Uterus (tissue), 4 donors: Measurements from ENCODE around the gene GYG1. TPM values are rescaled to one million over a fixed set of nuclear protein-coding genes. Genes with fewer than 3 reads are reported as not detected.

Source experiments
- DNase-seq, 2 donors: peaks; one replicate each; pipeline ENCODE4 v3.0.0-alpha.2; 2019 to 2020
- H3K27ac ChIP-seq, 2 donors: fragments of 200-600 bp; sonication (generic); 1 replicate in 1 of 2; 2 replicates in 1 of 2; pipeline ENCODE4 v1.5.1; 2016 to 2018
- H3K27me3 ChIP-seq, 2 donors: fragments of 200-600 bp; sonication (generic); one replicate each; pipeline ENCODE4 v1.5.1; 2018 to 2019; ENCODE audit warnings: control low read depth in 1 of 2
- H3K36me3 ChIP-seq, 2 donors: fragments of 200-600 bp; sonication (generic); one replicate each; pipeline ENCODE4 v1.5.1; 2019; ENCODE audit warnings: control low read depth in 1 of 2
- H3K4me1 ChIP-seq, 2 donors: fragments of 200-600 bp; sonication (generic); one replicate each; pipeline ENCODE4 v1.5.1; 2018 to 2019; ENCODE audit warnings: control low read depth in 1 of 2
- H3K4me3 ChIP-seq, 2 donors: fragments of 200-600 bp; sonication (generic); 1 replicate in 1 of 2; 2 replicates in 1 of 2; pipeline ENCODE4 v1.5.1; 2018 to 2019; ENCODE audit warnings: mild to moderate bottlenecking in 1 of 2
- H3K9me3 ChIP-seq, 2 donors: fragments of 200-600 bp; sonication (generic); one replicate each; pipeline ENCODE4 v1.5.1; 2019; ENCODE audit warnings: control low read depth in 1 of 2
- POLR2A ChIP-seq, 2 donors: fragments of 450-650 bp; IDR thresholded peaks; one replicate each; pipeline ENCODE4 v1.6.1; 2016; ENCODE audit warnings: antibody characterized with exemption in 2 of 2, mild to moderate bottlenecking in 1 of 2, moderate library complexity in 1 of 2
- intact Hi-C: fragments of 100-400 bp; cut with DNase I; formaldehyde crosslinking; loops from one replicate; pipeline ENCODE4 v1.15.1; 2023; ENCODE audit warnings: low total_unique reads
- total RNA-seq, 4 donors: library from RNA; depleted of rRNA in 3 of 4; stranded (reverse); fragments of >200 nt in 3 of 4; gene quantifications; one replicate each; pipeline versions ENCODE4 v1.1.0 to v1.2.4, GENCODE V29; 2014 to 2023
- TF ChIP-seq, protein P1 (sequence below), 4 experiments: fragments of 200-600 bp in 2 of 4; fragments of 450-650 bp in 2 of 4; sonication (generic) in 2 of 4; IDR thresholded peaks; one replicate each; pipeline ENCODE4 v1.5.1; 2016 to 2019; ENCODE audit warnings: antibody characterized with exemption in 4 of 4, mild to moderate bottlenecking in 2 of 4, moderate library complexity in 1 of 4
- donor health status: DM: yes; HTN: yes; CAD: no.

Gene GYG1
- total RNA-seq, 4 donors from 2014 or later = 37.4 to 122 (median 64.2) TPM

DNA sequence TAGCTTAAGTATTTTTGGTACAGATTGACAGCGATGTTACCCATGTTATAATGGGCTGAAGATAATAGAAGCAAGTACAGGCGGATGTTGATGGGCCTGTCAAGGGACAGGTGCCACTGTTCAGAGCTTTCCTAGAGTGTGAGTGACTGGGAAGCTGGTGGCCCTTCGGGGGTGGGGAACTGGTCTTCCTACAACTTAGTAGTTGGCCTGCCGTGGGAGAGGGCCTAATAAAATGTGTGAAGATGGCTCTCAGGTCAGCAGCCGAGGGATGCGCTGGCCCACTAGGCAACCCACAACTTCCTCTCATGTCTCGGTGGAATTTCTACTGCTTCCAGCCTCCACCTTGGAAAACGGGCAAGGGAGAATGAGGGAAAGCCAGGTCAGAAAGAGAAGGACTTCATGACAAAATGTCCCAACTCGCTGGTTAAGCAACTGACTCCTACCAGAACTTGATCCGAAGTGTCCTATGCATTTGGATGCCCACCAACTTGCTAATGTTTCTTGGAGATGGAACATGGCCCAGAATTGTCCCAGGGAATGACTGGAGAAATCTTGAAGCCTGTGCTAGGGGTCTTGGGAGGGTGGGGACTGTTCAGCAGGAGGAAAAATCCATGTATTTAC lies 1.4 kb downstream of the GYG1 start:
- DNase-seq = no peak
- Histone ChIP-seq H3K9me3 (no peaks in the 10 kb centered on the region), H3K36me3 (no peaks in the 10 kb centered on the region), H3K27me3 (no peaks in the 10 kb centered on the region), H3K27ac (peak overlapping the region; percentile 97 to 99), H3K4me1 (peaks cover 0 to 10% of the 10 kb centered on the region in 2 donors), H3K4me3 (peak overlapping the region; percentile 66 to 95)
- intact Hi-C loops = no loop called here
- no peak for TF ChIP-seq POLR2A (IDR thresholded peaks at IDR 0.05)
- TF ChIP-seq, protein P1, sequence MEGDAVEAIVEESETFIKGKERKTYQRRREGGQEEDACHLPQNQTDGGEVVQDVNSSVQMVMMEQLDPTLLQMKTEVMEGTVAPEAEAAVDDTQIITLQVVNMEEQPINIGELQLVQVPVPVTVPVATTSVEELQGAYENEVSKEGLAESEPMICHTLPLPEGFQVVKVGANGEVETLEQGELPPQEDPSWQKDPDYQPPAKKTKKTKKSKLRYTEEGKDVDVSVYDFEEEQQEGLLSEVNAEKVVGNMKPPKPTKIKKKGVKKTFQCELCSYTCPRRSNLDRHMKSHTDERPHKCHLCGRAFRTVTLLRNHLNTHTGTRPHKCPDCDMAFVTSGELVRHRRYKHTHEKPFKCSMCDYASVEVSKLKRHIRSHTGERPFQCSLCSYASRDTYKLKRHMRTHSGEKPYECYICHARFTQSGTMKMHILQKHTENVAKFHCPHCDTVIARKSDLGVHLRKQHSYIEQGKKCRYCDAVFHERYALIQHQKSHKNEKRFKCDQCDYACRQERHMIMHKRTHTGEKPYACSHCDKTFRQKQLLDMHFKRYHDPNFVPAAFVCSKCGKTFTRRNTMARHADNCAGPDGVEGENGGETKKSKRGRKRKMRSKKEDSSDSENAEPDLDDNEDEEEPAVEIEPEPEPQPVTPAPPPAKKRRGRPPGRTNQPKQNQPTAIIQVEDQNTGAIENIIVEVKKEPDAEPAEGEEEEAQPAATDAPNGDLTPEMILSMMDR (IDR thresholded peaks at IDR 0.05) = no peak

- H3K27ac ChIP-seq = no peak overlapping the region
- H3K27me3 ChIP-seq = no peaks in the 10 kb centered on the region
- no peak for DNase-seq
- peaks cover 0 to 10% of the 10 kb centered on the region in 2 donors for H3K4me1 ChIP-seq
- TF ChIP-seq POLR2A (IDR thresholded peaks at IDR 0.05) = no peak
- TF ChIP-seq, protein P1 (IDR thresholded peaks at IDR 0.05) = no peak
- H3K4me3 ChIP-seq = no peak overlapping the region
- intact Hi-C loops = no loop called here
- no peaks in the 10 kb centered on the region for H3K9me3 ChIP-seq
- H3K36me3 ChIP-seq = no peaks in the 10 kb centered on the region
Measured at GRCh38 chr3:148997623-148998022, 6.3 kb downstream of the GYG1 start.

DNA sequence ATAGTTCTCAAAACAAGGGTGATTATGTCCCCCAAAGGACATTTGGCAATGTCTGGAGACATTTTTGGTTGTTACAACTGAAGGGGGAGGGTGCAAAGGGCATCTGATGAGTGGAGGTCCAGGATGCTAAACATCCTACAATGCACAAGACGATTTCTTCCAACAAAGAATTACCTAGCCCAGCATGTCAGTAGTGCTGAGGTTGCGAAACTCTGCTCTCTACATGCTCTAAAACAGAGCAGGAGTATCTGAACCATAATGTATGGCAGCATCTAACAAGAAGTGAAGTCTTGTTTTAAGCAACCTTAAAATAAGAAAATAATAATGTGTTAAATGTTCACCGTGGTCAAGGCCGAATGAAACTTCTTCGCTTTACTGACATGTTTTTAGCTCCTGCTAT lies 7.0 kb downstream of the GYG1 start:
- H3K27ac ChIP-seq = peak overlapping the region; percentile 1 to 16
- no peaks in the 10 kb centered on the region for H3K36me3 ChIP-seq

GRCh38 chr3:148998715-148999423 lies 7.5 kb downstream of the GYG1 start:
- no peak overlapping the region for H3K4me3 ChIP-seq
- H3K27me3 ChIP-seq = no peaks in the 10 kb centered on the region
- no peak for DNase-seq
- no peaks in the 10 kb centered on the region for H3K36me3 ChIP-seq
- no peaks in the 10 kb centered on the region for H3K4me1 ChIP-seq
- H3K27ac ChIP-seq = peak overlapping the region; percentile 1 to 16
- no peak for TF ChIP-seq POLR2A (IDR thresholded peaks at IDR 0.05)
- TF ChIP-seq, protein P1 (IDR thresholded peaks at IDR 0.05) = no peak
- H3K9me3 ChIP-seq = no peaks in the 10 kb centered on the region
- intact Hi-C loops = no loop called here

More for the DNA sequence above, 7.0 kb downstream of the GYG1 start:
- DNase-seq = no peak
- no peaks in the 10 kb centered on the region for H3K27me3 ChIP-seq
- peaks cover 0 to 5% of the 10 kb centered on the region in 2 donors for H3K4me1 ChIP-seq
- no peaks in the 10 kb centered on the region for H3K9me3 ChIP-seq
- TF ChIP-seq POLR2A (IDR thresholded peaks at IDR 0.05) = no peak
- TF ChIP-seq, protein P1 (IDR thresholded peaks at IDR 0.05) = no peak
- intact Hi-C loops = no loop called here
- H3K4me3 ChIP-seq = no peak overlapping the region

DNA sequence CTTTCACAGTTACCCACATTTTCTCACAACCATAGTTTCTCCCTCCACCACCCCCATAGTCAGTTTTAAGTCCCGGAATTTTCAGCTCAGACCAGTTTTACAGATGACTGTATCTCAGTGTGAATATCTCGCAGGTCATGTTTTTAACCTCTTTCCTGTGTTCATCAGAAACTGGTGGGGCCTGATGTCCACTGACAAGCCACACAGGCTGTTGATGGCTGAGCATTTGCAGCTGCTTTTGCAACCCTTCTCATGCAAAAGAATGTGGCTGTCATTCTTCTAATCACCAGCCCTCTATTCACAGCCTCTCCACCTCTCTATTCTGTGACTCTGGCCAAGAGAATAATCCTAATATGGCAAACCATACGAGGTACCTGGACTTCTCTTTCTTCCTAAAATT lies 8.5 kb downstream of the GYG1 start:
- TF ChIP-seq, protein P1 (IDR thresholded peaks at IDR 0.05) = no peak
- no peak for TF ChIP-seq POLR2A (IDR thresholded peaks at IDR 0.05)
- H3K4me1 ChIP-seq = no peaks in the 10 kb centered on the region

More for the DNA sequence above, 8.5 kb downstream of the GYG1 start:
- Histone ChIP-seq H3K9me3 (no peaks in the 10 kb centered on the region), H3K27ac (no peak overlapping the region), H3K36me3 (no peaks in the 10 kb centered on the region), H3K27me3 (no peaks in the 10 kb centered on the region), H3K4me3 (no peak overlapping the region)
- DNase-seq = no peak
- intact Hi-C loops = no loop called here
